ENCODE data around the gene INSRR.

DNA sequence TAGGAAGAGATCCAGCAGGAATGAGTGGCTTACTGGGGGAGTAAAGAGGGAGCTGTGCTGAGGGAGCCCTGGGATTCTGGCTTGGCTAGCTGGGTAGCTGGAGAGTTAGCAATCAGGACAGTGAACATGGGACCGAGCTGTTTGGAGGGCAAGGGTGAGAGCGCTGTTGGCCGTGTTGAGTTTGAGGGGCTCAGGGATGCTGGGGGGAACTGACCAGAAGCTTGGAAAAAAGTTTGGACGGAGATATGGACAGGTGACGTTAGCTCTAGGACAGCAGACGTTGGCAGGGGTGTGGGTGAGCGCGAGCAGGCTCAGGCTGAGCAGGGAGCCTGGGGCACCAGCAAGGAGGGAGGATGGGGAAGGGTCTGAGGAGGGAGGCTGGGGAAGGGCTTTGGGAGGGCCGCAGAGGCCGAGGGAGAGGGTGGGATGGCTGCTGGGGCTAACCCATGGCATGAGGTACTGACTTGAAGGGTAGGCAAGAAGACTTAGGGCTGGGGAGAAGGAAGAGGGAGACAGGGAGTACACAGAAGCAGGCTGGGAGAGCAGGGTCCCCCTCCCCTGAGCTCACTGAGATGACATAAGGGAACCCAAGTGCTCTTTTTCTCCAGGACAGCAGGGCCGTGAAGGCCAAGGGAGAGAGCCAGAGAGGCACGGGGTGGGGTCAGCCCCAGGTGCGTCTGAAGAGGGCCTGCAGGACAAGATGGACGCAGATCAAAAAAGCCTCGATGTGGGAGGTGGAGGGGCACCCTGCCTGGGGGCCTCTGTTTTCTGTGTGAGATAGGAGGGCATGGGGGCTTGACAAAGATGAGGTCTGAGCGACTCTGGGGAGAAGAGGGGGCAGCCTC, 50.5 kb downstream of the INSRR start:
- TF ChIP-seq CEBPB (IDR thresholded peaks at IDR 0.05; ENCODE audit: low read depth, low read length) = no peak
- TF ChIP-seq RFX5 (IDR thresholded peaks at IDR 0.05; ENCODE audit: low read depth, low read length) = no peak
- TF ChIP-seq POLR2A (IDR thresholded peaks at IDR 0.05; ENCODE audit: low read depth, low read length) = no peak
- TF ChIP-seq, protein P1, sequence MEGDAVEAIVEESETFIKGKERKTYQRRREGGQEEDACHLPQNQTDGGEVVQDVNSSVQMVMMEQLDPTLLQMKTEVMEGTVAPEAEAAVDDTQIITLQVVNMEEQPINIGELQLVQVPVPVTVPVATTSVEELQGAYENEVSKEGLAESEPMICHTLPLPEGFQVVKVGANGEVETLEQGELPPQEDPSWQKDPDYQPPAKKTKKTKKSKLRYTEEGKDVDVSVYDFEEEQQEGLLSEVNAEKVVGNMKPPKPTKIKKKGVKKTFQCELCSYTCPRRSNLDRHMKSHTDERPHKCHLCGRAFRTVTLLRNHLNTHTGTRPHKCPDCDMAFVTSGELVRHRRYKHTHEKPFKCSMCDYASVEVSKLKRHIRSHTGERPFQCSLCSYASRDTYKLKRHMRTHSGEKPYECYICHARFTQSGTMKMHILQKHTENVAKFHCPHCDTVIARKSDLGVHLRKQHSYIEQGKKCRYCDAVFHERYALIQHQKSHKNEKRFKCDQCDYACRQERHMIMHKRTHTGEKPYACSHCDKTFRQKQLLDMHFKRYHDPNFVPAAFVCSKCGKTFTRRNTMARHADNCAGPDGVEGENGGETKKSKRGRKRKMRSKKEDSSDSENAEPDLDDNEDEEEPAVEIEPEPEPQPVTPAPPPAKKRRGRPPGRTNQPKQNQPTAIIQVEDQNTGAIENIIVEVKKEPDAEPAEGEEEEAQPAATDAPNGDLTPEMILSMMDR (conservative IDR thresholded peaks at IDR 0.05; ENCODE audit: low read depth, low read length) = no peak
- TF ChIP-seq, protein P2, sequence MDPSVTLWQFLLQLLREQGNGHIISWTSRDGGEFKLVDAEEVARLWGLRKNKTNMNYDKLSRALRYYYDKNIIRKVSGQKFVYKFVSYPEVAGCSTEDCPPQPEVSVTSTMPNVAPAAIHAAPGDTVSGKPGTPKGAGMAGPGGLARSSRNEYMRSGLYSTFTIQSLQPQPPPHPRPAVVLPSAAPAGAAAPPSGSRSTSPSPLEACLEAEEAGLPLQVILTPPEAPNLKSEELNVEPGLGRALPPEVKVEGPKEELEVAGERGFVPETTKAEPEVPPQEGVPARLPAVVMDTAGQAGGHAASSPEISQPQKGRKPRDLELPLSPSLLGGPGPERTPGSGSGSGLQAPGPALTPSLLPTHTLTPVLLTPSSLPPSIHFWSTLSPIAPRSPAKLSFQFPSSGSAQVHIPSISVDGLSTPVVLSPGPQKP (IDR thresholded peaks at IDR 0.05; ENCODE audit: borderline replicate concordance, low read depth, low read length) = no peak
- TF ChIP-seq RCOR1 (IDR thresholded peaks at IDR 0.05; ENCODE audit: insufficient replicate concordance, low read length) = no peak
- no peak for TF ChIP-seq RAD21 (IDR thresholded peaks at IDR 0.05; ENCODE audit: low read length)
- TF ChIP-seq MAZ (IDR thresholded peaks at IDR 0.05; ENCODE audit: borderline replicate concordance, low read depth, low read length) = no peak

All from IMR-90 (cell line).